Body of pancreas (tissue), 4 donors: Measurements from ENCODE around the gene ST14. TPM values are rescaled to one million over a fixed set of nuclear protein-coding genes. Genes with fewer than 3 reads are reported as not detected.
"Not testable (repeated sequence)": the region's sequence is repeated elsewhere in the genome, so short reads cannot be mapped to it uniquely, and the experiment has no call there.

Source experiments
- ATAC-seq: fragments of 150-250 bp; one replicate; pipeline ENCODE4 v1.9.1; 2016
- DNase-seq, 4 donors: peaks; one replicate each; pipeline ENCODE4 v3.0.0-alpha.2; 2019
- H3K27ac ChIP-seq, 4 donors: fragments of 200-600 bp; sonication (generic); 1 replicate in 3 of 4; 2 replicates in 1 of 4; pipeline versions ENCODE4 v1.5.1 to v1.6.1; 2016 to 2019; ENCODE audit warnings: mild to moderate bottlenecking in 1 of 4, mixed read lengths in 1 of 4, moderate library complexity in 1 of 4
- H3K27me3 ChIP-seq, 2 donors: fragments of 200-600 bp; sonication (generic); one replicate each; pipeline ENCODE4 v1.6.0; 2016; ENCODE audit warnings: mild to moderate bottlenecking in 1 of 2
- H3K36me3 ChIP-seq, 2 donors: fragments of 200-600 bp; sonication (generic); replicated peaks in 1 of 2; 2 replicates each; pipeline ENCODE4 v1.5.1; 2016; ENCODE audit warnings: low read depth in 2 of 2; ENCODE audit not compliant: insufficient read depth in 1 of 2
- H3K4me1 ChIP-seq: fragments of 200-600 bp; sonication (generic); one replicate; pipeline ENCODE4 v1.6.0; 2016
- H3K4me3 ChIP-seq, 2 donors: fragments of 200-600 bp; sonication (generic); 1 replicate in 1 of 2; 2 replicates in 1 of 2; pipeline ENCODE4 v1.5.1; 2016 to 2019
- H3K9me3 ChIP-seq, 3 donors: fragments of 200-600 bp; sonication (generic); 1 replicate in 2 of 3; 2 replicates in 1 of 3; pipeline ENCODE4 v1.5.1; 2016
- CTCF ChIP-seq, 7 experiments: fragments of 450-650 bp in 4 of 7; fragments of 200-600 bp in 3 of 7; sonication (generic) in 3 of 7; IDR thresholded peaks; one replicate each; pipeline ENCODE4 v1.5.1; 2016 to 2019; ENCODE audit warnings: antibody characterized with exemption in 7 of 7
- POLR2A ChIP-seq, 3 donors: fragments of 450-650 bp; IDR thresholded peaks; one replicate each; pipeline ENCODE4 v1.6.1; 2016; ENCODE audit warnings: antibody characterized with exemption in 3 of 3, mild to moderate bottlenecking in 2 of 3
- WGBS, 2 donors: methylation state at CpG; one replicate each; pipeline ENCODE4 v1.1.5; 2017; 5-methylcytosine and 5-hydroxymethylcytosine counted together
- intact Hi-C: fragments of 100-400 bp; cut with DNase I; formaldehyde crosslinking; loops from one replicate; pipeline ENCODE4 v1.15.1; 2023
- total RNA-seq, 2 donors: library from RNA; depleted of rRNA; stranded (reverse); fragments of >200 nt; gene quantifications; one replicate each; pipeline ENCODE4 v1.1.0, GENCODE V29; 2016

ST14 gene
- total RNA-seq, 2 donors from 2014 or later: 55.3 to 61.0 TPM

- Histone ChIP-seq H3K36me3 (peaks cover 0 to 4% of the 10 kb centered on the region in 2 donors), H3K9me3 (no peaks in the 10 kb centered on the region), H3K4me1 (peaks cover 18% of the 10 kb centered on the region), H3K27me3 (no peaks in the 10 kb centered on the region), H3K27ac (peak overlapping the region in 1 of 4 donors; percentile 46), H3K4me3 (no peak overlapping the region)
- DNase-seq (no peak), ATAC-seq (no peak)
- TF ChIP-seq POLR2A (IDR thresholded peaks at IDR 0.05): no peak
- no peak for TF ChIP-seq CTCF (IDR thresholded peaks at IDR 0.05)
- intact Hi-C loops: no loop called here
- WGBS, 2 donors: 85 to 91% methylated on average over 8 to 31 of the region's 32 CpGs
Observed at GRCh38 chr11:130189492-130190210, 30.1 kb downstream of the ST14 start.

GRCh38 chr11:130190371-130190881, 30.8 kb downstream of the ST14 start:
- Histone ChIP-seq H3K4me1 (peaks cover 18% of the 10 kb centered on the region), H3K4me3 (no peak overlapping the region), H3K27ac (peak overlapping the region in 1 of 4 donors; percentile 46), H3K36me3 (peaks cover 0 to 8% of the 10 kb centered on the region in 2 donors), H3K9me3 (no peaks in the 10 kb centered on the region), H3K27me3 (no peaks in the 10 kb centered on the region)
- ATAC-seq (no peak), DNase-seq (no peak)
- intact Hi-C loops: no loop called here
- TF ChIP-seq CTCF (IDR thresholded peaks at IDR 0.05) (no peak), POLR2A (IDR thresholded peaks at IDR 0.05) (no peak)
- WGBS, 2 donors: 92 to 95% methylated on average over 21 to 28 of the region's 29 CpGs

DNA sequence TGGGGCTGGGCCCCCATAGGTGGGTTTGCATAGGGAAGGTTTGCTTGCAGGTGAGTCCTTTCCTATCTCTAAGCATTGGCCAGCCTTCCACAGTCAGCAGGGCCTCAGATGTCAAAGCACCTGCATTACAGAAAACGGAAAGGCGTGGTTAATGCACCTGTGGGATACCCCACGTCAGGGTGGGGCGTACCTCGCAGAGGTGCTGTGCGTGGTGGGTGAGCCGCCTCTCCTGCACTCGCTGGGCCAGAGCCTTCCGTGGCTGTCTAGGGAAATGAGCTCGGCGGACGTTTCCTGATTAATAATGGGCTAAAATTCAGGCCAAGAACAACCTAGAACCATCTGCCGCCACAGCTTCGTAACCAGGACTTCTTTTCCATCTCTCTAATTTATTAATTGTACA, 32.3 kb downstream of the ST14 start:
- H3K27me3 ChIP-seq: no peaks in the 10 kb centered on the region
- no peaks in the 10 kb centered on the region for H3K9me3 ChIP-seq
- H3K4me3 ChIP-seq: no peak overlapping the region
- intact Hi-C loops: no loop called here
- H3K4me1 ChIP-seq: peaks cover 18% of the 10 kb centered on the region
- H3K36me3 ChIP-seq: peaks cover 0 to 17% of the 10 kb centered on the region in 2 donors
- ATAC-seq: no peak
- no peak overlapping the region for H3K27ac ChIP-seq
- WGBS, 2 donors: 92 to 93% methylated on average over 14 of the region's 14 CpGs
- TF ChIP-seq CTCF (IDR thresholded peaks at IDR 0.05) (no peak), POLR2A (IDR thresholded peaks at IDR 0.05) (no peak)
- DNase-seq: no peak

DNA sequence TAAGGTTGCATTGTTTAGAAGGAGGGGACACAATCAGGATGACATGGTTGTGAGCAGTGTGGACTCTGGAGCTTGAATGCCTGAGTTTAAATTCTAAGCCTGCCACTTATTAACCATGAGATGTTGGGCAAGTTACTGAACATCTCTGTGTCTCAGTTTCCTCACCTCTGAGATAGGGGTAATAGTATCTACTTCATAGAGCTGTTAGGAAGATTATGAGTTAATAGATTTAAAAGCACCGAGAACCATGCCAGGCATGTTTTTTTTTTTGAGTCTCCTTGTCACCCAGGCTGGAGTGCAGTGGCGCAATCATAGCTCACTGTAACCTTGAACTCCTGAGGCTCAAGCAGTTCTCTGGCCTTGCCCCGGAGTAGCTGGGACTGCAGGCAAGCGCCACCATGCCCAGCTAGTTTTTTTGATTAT, 33.3 kb downstream of the ST14 start:
- Histone ChIP-seq H3K27ac (no peak overlapping the region), H3K4me1 (peaks cover 18% of the 10 kb centered on the region), H3K27me3 (no peaks in the 10 kb centered on the region), H3K36me3 (peaks cover 0 to 25% of the 10 kb centered on the region in 2 donors), H3K4me3 (no peak overlapping the region), H3K9me3 (no peaks in the 10 kb centered on the region)
- 11 to 26% methylated on average over 2 to 4 of the region's 4 CpGs for WGBS, 2 donors
- intact Hi-C loops: no loop called here
- no peak for TF ChIP-seq CTCF (IDR thresholded peaks at IDR 0.05)
- TF ChIP-seq POLR2A (IDR thresholded peaks at IDR 0.05): no peak
- ATAC-seq (peak; percentile 66), DNase-seq (peak; percentile 38 to 66 (median 52))

DNA sequence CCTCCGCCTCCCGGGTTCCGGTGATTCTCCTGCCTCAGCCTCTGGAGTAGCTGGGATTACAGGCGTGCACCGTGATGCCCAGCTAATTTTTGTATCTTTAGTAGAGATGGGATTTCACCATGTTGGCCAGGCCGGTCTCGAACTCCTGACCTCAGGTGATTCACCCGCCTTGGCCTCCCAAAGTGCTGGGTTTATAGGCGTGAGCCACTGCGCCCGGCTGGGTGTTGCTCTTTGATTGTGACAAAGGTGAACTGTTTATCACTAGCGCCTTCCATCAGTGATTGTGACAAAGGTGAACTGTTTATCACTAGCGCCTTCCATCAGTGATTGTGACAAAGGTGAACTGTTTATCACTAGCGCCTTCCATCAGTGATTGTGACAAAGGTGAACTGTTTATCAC, 34.0 kb downstream of the ST14 start:
- H3K9me3 ChIP-seq, H3K4me3 ChIP-seq, ATAC-seq, H3K27me3 ChIP-seq, intact Hi-C loops, DNase-seq, H3K27ac ChIP-seq: not testable (repeated sequence)
- peaks cover 18% of the 10 kb centered on the region for H3K4me1 ChIP-seq
- 90 to 94% methylated on average over 14 of the region's 14 CpGs for WGBS, 2 donors
- H3K36me3 ChIP-seq: peaks cover 0 to 32% of the 10 kb centered on the region in 2 donors
